ENCODE results near the gene VWDE.
"Not testable (repeated sequence)": the region's sequence is repeated elsewhere in the genome, so short reads cannot be mapped to it uniquely, and the experiment has no call there.

Gene VWDE

GRCh38 chr7:12403287-12404181, at the start of gene VWDE:
TSS of gene VWDE (minus strand) at chr7:12403865. CDS start at chr7:12403716, 149 bp downstream.
- DNase-seq (ENCODE audit: low read depth in 1 of 2, low spot score in 1 of 2), result peak; percentile 11 to 21

GRCh38 chr7:12453136-12453535, 49.5 kb upstream of the VWDE start:
- DNase-seq (ENCODE audit: low read depth in 1 of 2, low spot score in 1 of 2), result not testable (repeated sequence)

- DNase-seq (ENCODE audit: low read depth in 1 of 2, low spot score in 1 of 2), result no peak
These were observed 47.0 kb upstream of the VWDE start for GRCh38 chr7:12450615-12451014.

GRCh38 chr7:12444785-12445184, 41.1 kb upstream of the VWDE start:
- no peak for DNase-seq (ENCODE audit: low read depth in 1 of 2, low spot score in 1 of 2)

GRCh38 chr7:12440229-12440628, 36.6 kb upstream of the VWDE start:
- no peak for DNase-seq (ENCODE audit: low read depth in 1 of 2, low spot score in 1 of 2)

- no peak for DNase-seq (ENCODE audit: low read depth in 1 of 2, low spot score in 1 of 2)
These were observed 33.4 kb upstream of the VWDE start for GRCh38 chr7:12436896-12437535.

- DNase-seq (ENCODE audit: low read depth in 1 of 2, low spot score in 1 of 2), result no peak
These were observed 32.5 kb upstream of the VWDE start for GRCh38 chr7:12436126-12436525.

GRCh38 chr7:12434012-12434642, 30.5 kb upstream of the VWDE start:
- DNase-seq (ENCODE audit: low read depth in 1 of 2, low spot score in 1 of 2), result no peak

- no peak for DNase-seq (ENCODE audit: low read depth in 1 of 2, low spot score in 1 of 2)
These were observed 28.4 kb upstream of the VWDE start for GRCh38 chr7:12431886-12432556.

GRCh38 chr7:12425311-12425710, 21.6 kb upstream of the VWDE start:
- DNase-seq (ENCODE audit: low read depth in 1 of 2, low spot score in 1 of 2), result no peak

- no peak for DNase-seq (ENCODE audit: low read depth in 1 of 2, low spot score in 1 of 2)
These were observed 20.5 kb upstream of the VWDE start for GRCh38 chr7:12423997-12424745.

- no peak for DNase-seq (ENCODE audit: low read depth in 1 of 2, low spot score in 1 of 2)
These were observed 19.8 kb upstream of the VWDE start for GRCh38 chr7:12423355-12423996.

- DNase-seq (ENCODE audit: low read depth in 1 of 2, low spot score in 1 of 2), result no peak
These were observed 19.1 kb upstream of the VWDE start for GRCh38 chr7:12422554-12423320.

- DNase-seq (ENCODE audit: low read depth in 1 of 2, low spot score in 1 of 2), result no peak
These were observed 14.8 kb upstream of the VWDE start for GRCh38 chr7:12418452-12418851.

- no peak for DNase-seq (ENCODE audit: low read depth in 1 of 2, low spot score in 1 of 2)
These were observed 11.4 kb upstream of the VWDE start for GRCh38 chr7:12415072-12415471.

GRCh38 chr7:12412407-12412806, 8.7 kb upstream of the VWDE start:
- DNase-seq (ENCODE audit: low read depth in 1 of 2, low spot score in 1 of 2), result no peak

GRCh38 chr7:12410523-12410922, 6.9 kb upstream of the VWDE start:
- DNase-seq (ENCODE audit: low read depth in 1 of 2, low spot score in 1 of 2), result no peak

- no peak for DNase-seq (ENCODE audit: low read depth in 1 of 2, low spot score in 1 of 2)
These were observed 5.5 kb upstream of the VWDE start for GRCh38 chr7:12409097-12409711.

- not testable (repeated sequence) for DNase-seq (ENCODE audit: low read depth in 1 of 2, low spot score in 1 of 2)
These were observed 4.0 kb upstream of the VWDE start for GRCh38 chr7:12407652-12408051.

Measured in activated T-helper 1 cell treated with anti-CD3 and anti-CD28 coated beads, Interleukin-2, amount 50 U/mL, for 16 hours (primary cell).